Measurements from ENCODE around the gene NOS3. TPM values are rescaled to one million over a fixed set of nuclear protein-coding genes. Genes with fewer than 3 reads are reported as not detected.

The NOS3 gene
- total and polyA plus RNA-seq, 9 of the 15 experiments (the other 6 are each of a cell fraction or from before 2014, with no cell fraction given): 1.1 to 121 (median 23.6) TPM

DNA sequence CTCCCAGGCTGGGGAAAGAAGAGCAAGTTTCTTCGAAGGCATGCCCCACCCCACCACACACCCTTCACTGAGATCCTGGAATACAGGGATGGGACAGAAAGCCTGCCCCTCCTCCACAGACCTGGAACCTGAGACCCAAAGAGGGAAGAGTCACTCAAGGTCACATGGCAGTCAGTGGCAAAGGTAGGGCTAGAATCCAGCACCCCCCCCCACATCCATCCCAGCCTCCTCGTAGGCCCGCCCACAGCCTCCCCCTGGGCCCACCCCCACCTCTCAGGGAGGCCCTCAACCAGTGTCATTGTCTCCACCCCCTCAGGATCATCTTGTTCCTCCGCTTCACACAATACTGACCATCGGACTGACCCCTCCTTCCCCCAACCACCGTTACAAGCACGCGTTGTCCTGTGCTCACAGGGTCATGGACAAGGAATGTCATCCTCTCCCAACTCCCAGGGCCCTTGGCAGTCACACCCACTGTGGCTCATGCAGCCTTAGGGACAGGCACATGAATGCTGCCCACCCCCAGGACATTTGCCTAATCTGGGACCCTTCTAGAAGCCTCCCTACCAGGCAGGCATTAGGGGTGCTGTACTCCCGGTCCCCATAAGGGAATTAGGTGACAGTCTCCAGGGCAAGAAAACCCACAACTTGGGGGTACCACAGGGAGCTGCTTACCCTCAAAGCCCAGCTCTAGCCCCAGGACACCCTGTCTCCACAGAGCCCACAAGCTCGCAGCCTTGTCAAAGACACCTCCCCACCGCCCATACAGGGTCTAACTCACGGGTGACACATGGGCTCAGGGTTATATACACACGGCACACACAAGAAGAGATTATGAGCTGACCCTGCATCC lies 14.1 kb upstream of the NOS3 start (continued):
- TF ChIP-seq, protein P1, sequence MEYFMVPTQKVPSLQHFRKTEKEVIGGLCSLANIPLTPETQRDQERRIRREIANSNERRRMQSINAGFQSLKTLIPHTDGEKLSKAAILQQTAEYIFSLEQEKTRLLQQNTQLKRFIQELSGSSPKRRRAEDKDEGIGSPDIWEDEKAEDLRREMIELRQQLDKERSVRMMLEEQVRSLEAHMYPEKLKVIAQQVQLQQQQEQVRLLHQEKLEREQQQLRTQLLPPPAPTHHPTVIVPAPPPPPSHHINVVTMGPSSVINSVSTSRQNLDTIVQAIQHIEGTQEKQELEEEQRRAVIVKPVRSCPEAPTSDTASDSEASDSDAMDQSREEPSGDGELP (CRISPR knock-in tag; IDR thresholded peaks at IDR 0.05; ENCODE audit: borderline replicate concordance): peak; percentile 14; the same call in 1 of the 2 replicates
- TF ChIP-seq SRSF7 (optimal IDR thresholded peaks at IDR 0.05; ENCODE audit: low read depth, low read length) (no peak), ESRRA (IDR thresholded peaks at IDR 0.05; ENCODE audit: borderline replicate concordance, low read depth) (peak; percentile 70), MIER1 (IDR thresholded peaks at IDR 0.05; ENCODE audit: low read depth) (no peak), RCOR1 (IDR thresholded peaks at IDR 0.05; ENCODE audit: borderline replicate concordance in 1 of 2, low read depth in 2 of 2, low read length in 2 of 2) (peak in 1 of 2 experiments; percentile 31; a peak in 1 of 4 replicates), ZNF253 (CRISPR knock-in tag; conservative IDR thresholded peaks at IDR 0.05) (no peak), JUN (IDR thresholded peaks at IDR 0.05; ENCODE audit: borderline replicate concordance, low read depth, low read length) (no peak), JUN (CRISPR knock-in tag; IDR thresholded peaks at IDR 0.05; ENCODE audit: borderline replicate concordance) (peak; percentile 52; the same call in 1 of the 2 replicates), SAP30 (IDR thresholded peaks at IDR 0.05; ENCODE audit: borderline replicate concordance, insufficient read depth, low read depth, low read length, poor library complexity, severe bottlenecking) (peak; percentile 40), RBM34 (IDR thresholded peaks at IDR 0.05; ENCODE audit: borderline replicate concordance, insufficient read depth, low read length) (no peak), ZBTB7A (IDR thresholded peaks at IDR 0.05; ENCODE audit: borderline replicate concordance, control insufficient read depth, low read depth, low read length) (0 out of 2 replicates have a peak, but pooled peaks have one; percentile 12), ZNF668 (CRISPR knock-in tag; IDR thresholded peaks at IDR 0.05) (no peak)
- TF ChIP-seq, protein P2, sequence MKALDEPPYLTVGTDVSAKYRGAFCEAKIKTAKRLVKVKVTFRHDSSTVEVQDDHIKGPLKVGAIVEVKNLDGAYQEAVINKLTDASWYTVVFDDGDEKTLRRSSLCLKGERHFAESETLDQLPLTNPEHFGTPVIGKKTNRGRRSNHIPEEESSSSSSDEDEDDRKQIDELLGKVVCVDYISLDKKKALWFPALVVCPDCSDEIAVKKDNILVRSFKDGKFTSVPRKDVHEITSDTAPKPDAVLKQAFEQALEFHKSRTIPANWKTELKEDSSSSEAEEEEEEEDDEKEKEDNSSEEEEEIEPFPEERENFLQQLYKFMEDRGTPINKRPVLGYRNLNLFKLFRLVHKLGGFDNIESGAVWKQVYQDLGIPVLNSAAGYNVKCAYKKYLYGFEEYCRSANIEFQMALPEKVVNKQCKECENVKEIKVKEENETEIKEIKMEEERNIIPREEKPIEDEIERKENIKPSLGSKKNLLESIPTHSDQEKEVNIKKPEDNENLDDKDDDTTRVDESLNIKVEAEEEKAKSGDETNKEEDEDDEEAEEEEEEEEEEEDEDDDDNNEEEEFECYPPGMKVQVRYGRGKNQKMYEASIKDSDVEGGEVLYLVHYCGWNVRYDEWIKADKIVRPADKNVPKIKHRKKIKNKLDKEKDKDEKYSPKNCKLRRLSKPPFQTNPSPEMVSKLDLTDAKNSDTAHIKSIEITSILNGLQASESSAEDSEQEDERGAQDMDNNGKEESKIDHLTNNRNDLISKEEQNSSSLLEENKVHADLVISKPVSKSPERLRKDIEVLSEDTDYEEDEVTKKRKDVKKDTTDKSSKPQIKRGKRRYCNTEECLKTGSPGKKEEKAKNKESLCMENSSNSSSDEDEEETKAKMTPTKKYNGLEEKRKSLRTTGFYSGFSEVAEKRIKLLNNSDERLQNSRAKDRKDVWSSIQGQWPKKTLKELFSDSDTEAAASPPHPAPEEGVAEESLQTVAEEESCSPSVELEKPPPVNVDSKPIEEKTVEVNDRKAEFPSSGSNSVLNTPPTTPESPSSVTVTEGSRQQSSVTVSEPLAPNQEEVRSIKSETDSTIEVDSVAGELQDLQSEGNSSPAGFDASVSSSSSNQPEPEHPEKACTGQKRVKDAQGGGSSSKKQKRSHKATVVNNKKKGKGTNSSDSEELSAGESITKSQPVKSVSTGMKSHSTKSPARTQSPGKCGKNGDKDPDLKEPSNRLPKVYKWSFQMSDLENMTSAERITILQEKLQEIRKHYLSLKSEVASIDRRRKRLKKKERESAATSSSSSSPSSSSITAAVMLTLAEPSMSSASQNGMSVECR (CRISPR knock-in tag; IDR thresholded peaks at IDR 0.05): peak; percentile 21; the same call in 1 of the 2 replicates
- TF ChIP-seq, protein P3, sequence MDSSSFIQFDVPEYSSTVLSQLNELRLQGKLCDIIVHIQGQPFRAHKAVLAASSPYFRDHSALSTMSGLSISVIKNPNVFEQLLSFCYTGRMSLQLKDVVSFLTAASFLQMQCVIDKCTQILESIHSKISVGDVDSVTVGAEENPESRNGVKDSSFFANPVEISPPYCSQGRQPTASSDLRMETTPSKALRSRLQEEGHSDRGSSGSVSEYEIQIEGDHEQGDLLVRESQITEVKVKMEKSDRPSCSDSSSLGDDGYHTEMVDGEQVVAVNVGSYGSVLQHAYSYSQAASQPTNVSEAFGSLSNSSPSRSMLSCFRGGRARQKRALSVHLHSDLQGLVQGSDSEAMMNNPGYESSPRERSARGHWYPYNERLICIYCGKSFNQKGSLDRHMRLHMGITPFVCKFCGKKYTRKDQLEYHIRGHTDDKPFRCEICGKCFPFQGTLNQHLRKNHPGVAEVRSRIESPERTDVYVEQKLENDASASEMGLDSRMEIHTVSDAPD (CRISPR knock-in tag; IDR thresholded peaks at IDR 0.05): no peak
- TF ChIP-seq, protein P4, sequence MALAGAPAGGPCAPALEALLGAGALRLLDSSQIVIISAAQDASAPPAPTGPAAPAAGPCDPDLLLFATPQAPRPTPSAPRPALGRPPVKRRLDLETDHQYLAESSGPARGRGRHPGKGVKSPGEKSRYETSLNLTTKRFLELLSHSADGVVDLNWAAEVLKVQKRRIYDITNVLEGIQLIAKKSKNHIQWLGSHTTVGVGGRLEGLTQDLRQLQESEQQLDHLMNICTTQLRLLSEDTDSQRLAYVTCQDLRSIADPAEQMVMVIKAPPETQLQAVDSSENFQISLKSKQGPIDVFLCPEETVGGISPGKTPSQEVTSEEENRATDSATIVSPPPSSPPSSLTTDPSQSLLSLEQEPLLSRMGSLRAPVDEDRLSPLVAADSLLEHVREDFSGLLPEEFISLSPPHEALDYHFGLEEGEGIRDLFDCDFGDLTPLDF (CRISPR knock-in tag; IDR thresholded peaks at IDR 0.05): peak; percentile 26; the same call in 1 of the 2 replicates
- TF ChIP-seq, protein P5, sequence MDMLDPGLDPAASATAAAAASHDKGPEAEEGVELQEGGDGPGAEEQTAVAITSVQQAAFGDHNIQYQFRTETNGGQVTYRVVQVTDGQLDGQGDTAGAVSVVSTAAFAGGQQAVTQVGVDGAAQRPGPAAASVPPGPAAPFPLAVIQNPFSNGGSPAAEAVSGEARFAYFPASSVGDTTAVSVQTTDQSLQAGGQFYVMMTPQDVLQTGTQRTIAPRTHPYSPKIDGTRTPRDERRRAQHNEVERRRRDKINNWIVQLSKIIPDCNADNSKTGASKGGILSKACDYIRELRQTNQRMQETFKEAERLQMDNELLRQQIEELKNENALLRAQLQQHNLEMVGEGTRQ (CRISPR knock-in tag; IDR thresholded peaks at IDR 0.05): 0 out of 2 replicates have a peak, but pooled peaks have one; percentile 40

All from K562 (cell line).